T-helper 1 cell treated with Interleukin-12 subunit alpha and Interleukin-12 subunit beta and Interleukin-4 antibody, amounts not matched to agents 30 μg/mL and 1 μg/mL, for 36 hours (primary cell): ENCODE measurements around the gene LYL1.

Source experiments
- H3K27ac Mint-ChIP-seq: one replicate; pipeline ENCODE4 v1.8.0; 2021; ENCODE audit warnings: mild to moderate bottlenecking, mixed read lengths
- H3K27me3 Mint-ChIP-seq: one replicate; pipeline ENCODE4 v1.8.0; 2021; ENCODE audit warnings: low read depth, mixed read lengths
- H3K36me3 Mint-ChIP-seq: one replicate; pipeline ENCODE4 v1.8.0; 2021; ENCODE audit warnings: low read depth, mixed read lengths
- H3K4me1 Mint-ChIP-seq: one replicate; pipeline ENCODE4 v1.8.0; 2021; ENCODE audit warnings: low read depth, mixed read lengths
- H3K4me3 Mint-ChIP-seq: one replicate; pipeline ENCODE4 v1.8.0; 2021; ENCODE audit warnings: mild to moderate bottlenecking, moderate library complexity, mixed read lengths
- H3K9me3 Mint-ChIP-seq: one replicate; pipeline ENCODE4 v1.8.0; 2021; ENCODE audit warnings: mixed read lengths

The LYL1 gene

GRCh38 chr19:13085666-13086065 is 17.0 kb downstream of the LYL1 start:
- H3K4me1 Mint-ChIP-seq = no peaks in the 10 kb centered on the region
- H3K27ac Mint-ChIP-seq = no peak overlapping the region
- H3K27me3 Mint-ChIP-seq = peaks cover 15% of the 10 kb centered on the region
- H3K36me3 Mint-ChIP-seq = no peaks in the 10 kb centered on the region
- no peaks in the 10 kb centered on the region for H3K9me3 Mint-ChIP-seq
- no peak overlapping the region for H3K4me3 Mint-ChIP-seq

- Mint-ChIP-seq H3K4me3 (no peak overlapping the region), H3K27ac (no peak overlapping the region), H3K4me1 (no peaks in the 10 kb centered on the region), H3K36me3 (no peaks in the 10 kb centered on the region), H3K27me3 (peaks cover 15% of the 10 kb centered on the region), H3K9me3 (no peaks in the 10 kb centered on the region)
These were observed 19.0 kb downstream of the LYL1 start for GRCh38 chr19:13083627-13084026.

GRCh38 chr19:13083008-13083404 is 19.7 kb downstream of the LYL1 start:
- no peak overlapping the region for H3K4me3 Mint-ChIP-seq
- H3K36me3 Mint-ChIP-seq = no peaks in the 10 kb centered on the region
- peaks cover 15% of the 10 kb centered on the region for H3K27me3 Mint-ChIP-seq
- H3K27ac Mint-ChIP-seq = no peak overlapping the region
- no peaks in the 10 kb centered on the region for H3K9me3 Mint-ChIP-seq
- H3K4me1 Mint-ChIP-seq = no peaks in the 10 kb centered on the region

GRCh38 chr19:13082192-13083007 is 20.3 kb downstream of the LYL1 start:
- Mint-ChIP-seq H3K27ac (no peak overlapping the region), H3K9me3 (no peaks in the 10 kb centered on the region), H3K4me3 (no peak overlapping the region), H3K27me3 (peaks cover 15% of the 10 kb centered on the region), H3K36me3 (no peaks in the 10 kb centered on the region), H3K4me1 (no peaks in the 10 kb centered on the region)

- no peaks in the 10 kb centered on the region for H3K4me1 Mint-ChIP-seq
- no peak overlapping the region for H3K27ac Mint-ChIP-seq
These were observed 23.1 kb downstream of the LYL1 start for GRCh38 chr19:13079542-13079986.

GRCh38 chr19:13078897-13079541 is 23.6 kb downstream of the LYL1 start:
- Mint-ChIP-seq H3K36me3 (no peaks in the 10 kb centered on the region), H3K27me3 (no peaks in the 10 kb centered on the region), H3K4me1 (no peaks in the 10 kb centered on the region), H3K9me3 (no peaks in the 10 kb centered on the region), H3K4me3 (no peak overlapping the region), H3K27ac (no peak overlapping the region)

More at GRCh38 chr19:13079542-13079986, 23.1 kb downstream of the LYL1 start:
- H3K9me3 Mint-ChIP-seq = no peaks in the 10 kb centered on the region
- H3K4me3 Mint-ChIP-seq = no peak overlapping the region
- H3K27me3 Mint-ChIP-seq = peaks cover 3% of the 10 kb centered on the region
- no peaks in the 10 kb centered on the region for H3K36me3 Mint-ChIP-seq

- H3K27ac Mint-ChIP-seq = no peak overlapping the region
- H3K36me3 Mint-ChIP-seq = no peaks in the 10 kb centered on the region
- H3K27me3 Mint-ChIP-seq = no peaks in the 10 kb centered on the region
- no peak overlapping the region for H3K4me3 Mint-ChIP-seq
- H3K4me1 Mint-ChIP-seq = no peaks in the 10 kb centered on the region
- H3K9me3 Mint-ChIP-seq = no peaks in the 10 kb centered on the region
These were observed 24.3 kb downstream of the LYL1 start for GRCh38 chr19:13078381-13078780.

- Mint-ChIP-seq H3K36me3 (no peaks in the 10 kb centered on the region), H3K4me3 (no peak overlapping the region), H3K27ac (no peak overlapping the region), H3K4me1 (no peaks in the 10 kb centered on the region), H3K27me3 (no peaks in the 10 kb centered on the region), H3K9me3 (no peaks in the 10 kb centered on the region)
These were observed 25.4 kb downstream of the LYL1 start for GRCh38 chr19:13077240-13077639.

GRCh38 chr19:13076787-13077186 is 25.9 kb downstream of the LYL1 start:
- Mint-ChIP-seq H3K27ac (no peak overlapping the region), H3K4me3 (no peak overlapping the region), H3K4me1 (no peaks in the 10 kb centered on the region), H3K36me3 (no peaks in the 10 kb centered on the region), H3K9me3 (no peaks in the 10 kb centered on the region), H3K27me3 (no peaks in the 10 kb centered on the region)

- H3K9me3 Mint-ChIP-seq = no peaks in the 10 kb centered on the region
These were observed 26.3 kb downstream of the LYL1 start for GRCh38 chr19:13076320-13076719.

GRCh38 chr19:13074378-13074777 is 28.3 kb downstream of the LYL1 start:
- H3K36me3 Mint-ChIP-seq = no peaks in the 10 kb centered on the region
- no peak overlapping the region for H3K4me3 Mint-ChIP-seq
- H3K27ac Mint-ChIP-seq = no peak overlapping the region
- H3K27me3 Mint-ChIP-seq = no peaks in the 10 kb centered on the region
- no peaks in the 10 kb centered on the region for H3K9me3 Mint-ChIP-seq
- no peaks in the 10 kb centered on the region for H3K4me1 Mint-ChIP-seq

More at GRCh38 chr19:13076320-13076719, 26.3 kb downstream of the LYL1 start:
- Mint-ChIP-seq H3K4me3 (no peak overlapping the region), H3K4me1 (no peaks in the 10 kb centered on the region), H3K27ac (no peak overlapping the region), H3K27me3 (no peaks in the 10 kb centered on the region), H3K36me3 (no peaks in the 10 kb centered on the region)

GRCh38 chr19:13073263-13073662 is 29.4 kb downstream of the LYL1 start:
- Mint-ChIP-seq H3K27me3 (no peaks in the 10 kb centered on the region), H3K4me1 (no peaks in the 10 kb centered on the region), H3K36me3 (no peaks in the 10 kb centered on the region), H3K27ac (no peak overlapping the region), H3K9me3 (no peaks in the 10 kb centered on the region), H3K4me3 (no peak overlapping the region)

GRCh38 chr19:13072188-13072908 is 30.3 kb downstream of the LYL1 start:
- no peaks in the 10 kb centered on the region for H3K4me1 Mint-ChIP-seq
- H3K27ac Mint-ChIP-seq = no peak overlapping the region
- H3K36me3 Mint-ChIP-seq = no peaks in the 10 kb centered on the region
- H3K27me3 Mint-ChIP-seq = no peaks in the 10 kb centered on the region
- no peak overlapping the region for H3K4me3 Mint-ChIP-seq
- H3K9me3 Mint-ChIP-seq = no peaks in the 10 kb centered on the region

GRCh38 chr19:13071444-13072187 is 31.0 kb downstream of the LYL1 start:
- H3K27ac Mint-ChIP-seq = no peak overlapping the region
- H3K4me3 Mint-ChIP-seq = no peak overlapping the region
- no peaks in the 10 kb centered on the region for H3K27me3 Mint-ChIP-seq
- H3K4me1 Mint-ChIP-seq = no peaks in the 10 kb centered on the region
- H3K36me3 Mint-ChIP-seq = no peaks in the 10 kb centered on the region
- H3K9me3 Mint-ChIP-seq = no peaks in the 10 kb centered on the region
